Measurements from ENCODE around the gene UPP2.
A peak's percentile ranks its signal among the peaks of the same experiment; 100 is the strongest.

The UPP2 gene

GRCh38 chr2:158101384-158101926 lies at the start of gene UPP2:
UPP2 (plus strand) TSS chr2:158101876; CDS start chr2:158102064, 188 bp downstream.
- DNase-seq (ENCODE audit: low spot score): no peak

GRCh38 chr2:158052761-158053160 lies 48.9 kb upstream of the UPP2 start:
- DNase-seq (ENCODE audit: low spot score): no peak

GRCh38 chr2:158056875-158057274 lies 44.8 kb upstream of the UPP2 start:
- DNase-seq (ENCODE audit: low spot score): no peak

GRCh38 chr2:158060160-158060834 lies 41.4 kb upstream of the UPP2 start:
- no peak for DNase-seq (ENCODE audit: low spot score)

- peak; percentile 44 for DNase-seq (ENCODE audit: low spot score)
These were observed 40.7 kb upstream of the UPP2 start for GRCh38 chr2:158060835-158061435.

- no peak for DNase-seq (ENCODE audit: low spot score)
These were observed 39.9 kb upstream of the UPP2 start for GRCh38 chr2:158061763-158062162.

- no peak for DNase-seq (ENCODE audit: low spot score)
These were observed 35.5 kb upstream of the UPP2 start for GRCh38 chr2:158066046-158066713.

GRCh38 chr2:158071018-158071417 lies 30.7 kb upstream of the UPP2 start:
- DNase-seq (ENCODE audit: low spot score): no peak

- no peak for DNase-seq (ENCODE audit: low spot score)
These were observed 29.3 kb upstream of the UPP2 start for GRCh38 chr2:158072361-158072760.

- peak; percentile 89 for DNase-seq (ENCODE audit: low spot score)
These were observed 22.0 kb upstream of the UPP2 start for GRCh38 chr2:158079672-158080071.

- no peak for DNase-seq (ENCODE audit: low spot score)
These were observed 13.6 kb upstream of the UPP2 start for GRCh38 chr2:158088093-158088492.

- no peak for DNase-seq (ENCODE audit: low spot score)
These were observed 12.4 kb upstream of the UPP2 start for GRCh38 chr2:158089322-158089721.

- peak; percentile 56 for DNase-seq (ENCODE audit: low spot score)
These were observed 10.0 kb upstream of the UPP2 start for GRCh38 chr2:158091647-158092046.

- DNase-seq (ENCODE audit: low spot score): peak; percentile 72
These were observed 7.1 kb upstream of the UPP2 start for GRCh38 chr2:158094487-158095092.

- DNase-seq (ENCODE audit: low spot score): no peak
These were observed 6.4 kb upstream of the UPP2 start for GRCh38 chr2:158095269-158095668.

GRCh38 chr2:158095912-158096311 lies 5.8 kb upstream of the UPP2 start:
- DNase-seq (ENCODE audit: low spot score): no peak

GRCh38 chr2:158097481-158097880 lies 4.2 kb upstream of the UPP2 start:
- no peak for DNase-seq (ENCODE audit: low spot score)

GRCh38 chr2:158098178-158098577 lies 3.5 kb upstream of the UPP2 start:
- no peak for DNase-seq (ENCODE audit: low spot score)

GRCh38 chr2:158099716-158100115 lies 2.0 kb upstream of the UPP2 start:
- peak; percentile 92 for DNase-seq (ENCODE audit: low spot score)

- peak; percentile 47 for DNase-seq (ENCODE audit: low spot score)
These were observed 1.3 kb upstream of the UPP2 start for GRCh38 chr2:158100411-158100810.

GRCh38 chr2:158102446-158102845 lies 770 bp downstream of the UPP2 start:
- DNase-seq (ENCODE audit: low spot score): peak; percentile 83

- DNase-seq (ENCODE audit: low spot score): peak; percentile 61
These were observed 1.8 kb downstream of the UPP2 start for GRCh38 chr2:158103411-158104012.

Data from kidney tubule cell (primary cell).